Stimulated activated CD8-positive, alpha-beta memory T cell treated with anti-CD3 and anti-CD28 coated beads, Interleukin-2, amount 100 ng/mL, for 48 hours (primary cell): ENCODE results near the gene C1orf105.
"Not testable (repeated sequence)": the region's sequence is repeated elsewhere in the genome, so short reads cannot be mapped to it uniquely, and the experiment has no call there.

Experiments used
- DNase-seq, 2 donors: peaks; one replicate each; pipeline ENCODE4 v3.0.0-alpha.2; 2020; ENCODE audit warnings: low read depth in 2 of 2

The C1orf105 gene

GRCh38 chr1:172487550-172487949, 67.1 kb downstream of the C1orf105 start:
- no peak for DNase-seq

DNA sequence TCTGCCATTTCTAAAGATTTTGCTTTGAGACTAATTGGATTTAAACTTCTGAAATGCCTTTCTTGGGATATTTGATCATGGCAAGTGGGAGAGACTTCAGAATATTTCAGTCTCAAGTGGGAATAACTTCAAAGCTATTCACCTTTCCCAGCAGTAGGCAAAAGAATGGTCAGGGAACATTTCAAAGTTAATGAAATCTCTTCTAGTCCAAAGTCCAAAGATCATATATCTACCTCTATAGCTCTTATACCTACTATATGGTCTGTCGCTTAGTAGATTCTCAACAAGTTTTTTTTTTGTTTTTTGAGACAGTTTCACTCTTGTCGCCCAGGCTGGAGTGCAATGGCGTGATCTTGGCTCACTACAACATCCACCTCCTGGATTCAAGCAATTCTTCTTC, 67.9 kb downstream of the C1orf105 start:
- DNase-seq = no peak

GRCh38 chr1:172489847-172490246, 69.4 kb downstream of the C1orf105 start:
- DNase-seq = no peak

- DNase-seq = no peak
Measured at GRCh38 chr1:172492421-172492820, 71.9 kb downstream of the C1orf105 start.

DNA sequence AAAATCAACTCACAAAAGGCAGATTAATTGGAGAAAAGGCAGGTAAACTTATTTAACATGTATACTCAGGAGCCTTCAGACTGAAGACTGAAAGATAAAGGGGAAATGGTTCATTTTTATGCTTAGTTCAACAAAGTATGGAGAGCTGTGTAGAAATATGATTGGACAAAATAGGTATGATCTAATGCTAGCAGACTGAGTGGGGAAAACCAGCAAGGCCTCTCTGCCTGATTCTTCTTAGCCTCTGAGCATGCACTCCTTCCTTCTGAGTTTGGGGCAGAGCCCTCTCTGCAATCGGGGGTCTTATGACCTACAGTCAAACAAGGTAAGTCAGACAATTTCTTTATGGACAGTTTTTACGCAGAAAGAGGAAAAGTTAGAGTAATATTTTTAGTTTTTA, 73.7 kb downstream of the C1orf105 start:
- DNase-seq = no peak

GRCh38 chr1:172496127-172496526, 75.6 kb downstream of the C1orf105 start:
- DNase-seq = not testable (repeated sequence)

DNA sequence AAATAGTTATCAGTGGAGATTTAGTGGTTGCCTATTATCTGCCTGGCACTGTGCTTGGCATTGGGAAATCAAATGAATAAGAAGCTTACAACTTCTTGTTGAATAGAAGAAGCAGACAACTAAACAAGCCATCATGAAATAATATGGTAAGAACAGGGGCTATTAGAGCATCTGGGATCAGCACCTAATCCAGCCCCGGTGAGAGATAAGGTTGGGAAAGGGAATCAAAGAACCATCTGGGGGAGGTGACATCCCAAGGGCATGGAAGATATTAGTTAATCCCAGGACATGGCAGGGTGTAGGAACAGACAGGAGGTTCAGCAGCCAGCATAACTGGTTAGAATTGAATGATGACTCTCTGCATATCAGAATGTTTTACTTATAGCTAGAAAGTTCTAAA, 76.2 kb downstream of the C1orf105 start:
- DNase-seq = no peak

DNA sequence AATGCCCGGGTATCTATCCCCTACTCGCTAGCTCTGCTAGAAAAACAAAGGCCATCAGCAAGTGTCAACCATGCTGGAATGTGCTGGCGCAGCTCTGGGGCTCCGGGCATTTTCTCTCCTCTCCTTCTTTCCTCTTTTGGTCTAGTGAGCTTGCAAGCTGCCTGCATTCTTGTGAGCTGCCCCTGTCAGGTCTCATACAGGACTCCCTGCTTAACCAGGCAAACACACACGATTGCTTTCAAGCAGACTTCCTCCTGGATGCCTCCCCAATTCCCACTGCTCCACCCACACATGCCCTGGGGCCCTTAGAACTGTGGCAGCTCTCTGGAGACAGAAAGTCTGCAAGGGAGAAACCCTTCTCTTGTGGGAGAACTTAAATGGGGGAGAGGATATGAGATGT, 76.7 kb downstream of the C1orf105 start:
- DNase-seq = no peak

- DNase-seq = no peak
Measured at GRCh38 chr1:172498857-172499256, 78.4 kb downstream of the C1orf105 start.

DNA sequence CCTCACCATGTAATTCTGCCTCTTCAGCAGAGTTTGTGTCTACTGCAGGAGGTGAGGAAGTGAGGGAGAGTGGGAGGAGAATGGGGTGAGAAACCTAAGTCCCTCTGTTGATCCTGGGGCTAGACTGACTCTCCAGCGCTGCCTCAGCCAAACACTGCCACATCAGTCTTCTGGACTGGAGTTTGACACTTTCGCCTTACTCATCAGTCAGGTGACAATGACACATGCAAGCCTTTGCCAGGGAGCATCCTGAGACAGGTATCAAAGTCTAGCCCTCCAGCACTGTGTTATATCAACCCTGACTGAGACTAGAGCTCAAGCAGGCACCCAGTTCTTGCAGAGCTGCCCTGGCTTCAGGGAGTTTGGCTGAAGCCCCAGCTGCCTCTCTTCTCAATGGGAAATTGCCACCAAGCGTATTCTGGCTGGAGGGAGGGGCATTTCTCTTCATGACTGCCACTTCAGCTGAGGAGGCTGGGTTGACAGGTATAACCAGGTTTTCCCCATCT, 79.2 kb downstream of the C1orf105 start:
- DNase-seq = no peak

- no peak for DNase-seq
Measured at GRCh38 chr1:172500207-172500606, 79.7 kb downstream of the C1orf105 start.

DNA sequence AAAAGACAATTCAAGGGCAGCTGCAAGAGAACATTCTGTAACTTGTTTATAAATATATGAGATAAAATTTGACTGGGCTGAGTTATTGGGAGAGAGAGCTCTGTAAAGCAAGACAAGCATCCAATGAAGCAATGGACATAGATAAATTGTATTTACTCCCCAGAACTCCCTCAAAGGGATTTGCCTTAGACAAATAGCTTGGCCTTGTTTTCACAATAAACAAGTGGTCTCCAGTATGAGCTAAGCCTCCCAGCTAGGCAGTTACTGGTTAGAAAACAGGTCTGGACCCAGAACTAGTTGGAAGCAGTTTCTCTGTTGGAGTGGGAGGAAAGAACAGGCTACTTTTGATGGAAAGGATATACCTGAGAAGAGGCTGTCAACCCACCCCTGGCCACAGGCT, 87.3 kb downstream of the C1orf105 start:
- DNase-seq = no peak

- DNase-seq = no peak
Measured at GRCh38 chr1:172510479-172510878, 90.0 kb downstream of the C1orf105 start.

- DNase-seq = no peak
Measured at GRCh38 chr1:172512591-172512990, 92.1 kb downstream of the C1orf105 start.

DNA sequence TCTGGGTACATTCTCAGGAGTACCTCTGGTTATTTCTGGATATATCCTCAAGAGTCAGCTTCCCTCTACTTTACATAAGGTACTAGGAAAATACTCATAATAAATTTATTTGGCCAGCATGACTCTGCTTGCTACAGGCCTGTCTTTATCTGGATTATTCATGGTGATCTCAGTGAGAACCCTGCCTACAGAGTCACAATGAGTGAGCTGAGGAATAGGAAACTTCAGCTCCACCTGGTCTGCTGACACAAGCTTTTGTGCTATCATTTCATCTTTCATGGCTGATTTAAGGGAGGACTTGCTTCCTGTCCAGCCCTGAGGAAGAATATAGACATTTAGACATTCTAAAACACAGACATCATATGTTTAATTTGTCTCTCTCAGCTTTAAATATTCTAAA, 93.0 kb downstream of the C1orf105 start:
- no peak for DNase-seq

GRCh38 chr1:172514108-172514507, 93.6 kb downstream of the C1orf105 start:
- no peak for DNase-seq

DNA sequence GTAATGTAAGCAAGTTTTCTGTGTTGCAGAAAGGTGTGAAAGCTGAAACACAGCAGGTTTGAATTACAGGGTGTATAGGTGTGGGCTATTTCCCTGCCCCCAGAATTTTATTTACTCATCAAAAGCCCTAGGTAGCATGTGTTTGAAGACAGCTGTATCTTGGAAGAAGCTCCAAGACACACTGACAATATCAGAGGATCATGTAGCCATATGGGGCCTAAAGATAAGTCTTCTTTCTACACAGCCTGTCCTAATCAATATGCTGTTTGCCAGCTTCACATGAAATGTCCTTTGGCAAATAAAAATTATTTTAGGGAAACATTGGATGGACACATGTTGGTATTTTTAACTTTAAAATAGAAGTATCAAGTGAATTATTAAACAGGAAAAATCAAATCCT, 95.0 kb downstream of the C1orf105 start:
- no peak for DNase-seq

DNA sequence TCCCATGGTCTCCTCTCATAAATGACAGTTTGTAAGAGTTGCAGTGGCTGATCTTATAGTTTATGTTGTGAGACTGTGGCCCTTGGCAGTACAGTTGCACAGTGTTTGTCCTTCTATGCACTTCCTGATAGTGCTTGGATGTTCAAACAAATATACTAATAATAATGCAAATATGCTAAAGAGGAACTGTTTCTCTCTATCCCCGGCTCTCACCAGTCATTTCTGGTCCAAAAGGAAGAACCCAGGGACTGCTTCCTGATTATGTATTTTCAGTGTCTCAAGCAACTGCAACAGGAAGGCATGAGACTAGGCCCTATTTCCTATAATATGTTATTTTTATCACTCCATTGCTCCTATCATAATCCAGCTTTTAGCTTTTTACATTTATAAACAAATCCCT, 95.4 kb downstream of the C1orf105 start:
- no peak for DNase-seq

GRCh38 chr1:172517081-172517480, 96.6 kb downstream of the C1orf105 start:
- no peak for DNase-seq

DNA sequence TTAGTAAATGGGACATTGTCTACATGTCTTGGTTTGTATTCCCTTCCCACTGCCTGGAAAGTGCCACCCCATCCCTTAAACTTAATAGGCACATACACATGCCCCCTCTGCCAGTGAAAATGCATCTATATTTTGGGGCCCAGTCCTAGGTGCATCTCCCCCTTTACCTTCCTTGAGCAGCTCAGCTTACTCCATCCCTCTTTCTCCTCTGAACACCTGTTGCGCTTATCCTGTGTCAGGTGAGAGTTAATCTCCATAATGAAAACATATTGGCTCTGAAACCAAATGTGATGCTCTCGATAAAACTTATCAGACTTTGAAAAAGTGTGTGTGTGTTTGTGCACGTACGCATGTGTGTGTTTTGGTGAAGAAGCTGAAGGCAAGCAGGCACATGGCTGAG, 97.1 kb downstream of the C1orf105 start:
- DNase-seq = no peak
